Endothelial cell of umbilical vein (primary cell): ENCODE data around the gene ZNF827.

Source experiments
- CTCF ChIP-seq, 2 donors: IDR thresholded peaks; 1 replicate in 1 of 2; 2 replicates in 1 of 2; pipeline ENCODE4 v1.5.1; 2011; ENCODE audit warnings: low read length in 2 of 2, mild to moderate bottlenecking in 2 of 2, moderate library complexity in 2 of 2, control low read depth in 1 of 2, inconsistent platforms in 1 of 2, low read depth in 1 of 2; ENCODE audit not compliant: insufficient read depth in 1 of 2; ENCODE audit errors: extremely low read depth in 1 of 2
- EZH2 ChIP-seq: IDR thresholded peaks from 2 replicates; pipeline ENCODE4 v1.6.1; 2012; ENCODE audit warnings: borderline replicate concordance, low read depth, mild to moderate bottlenecking, moderate library complexity, low read length, inconsistent platforms; ENCODE audit not compliant: severe bottlenecking
- FOS ChIP-seq: IDR thresholded peaks from 2 replicates; pipeline ENCODE4 v1.6.1; 2011; ENCODE audit warnings: mild to moderate bottlenecking, low read length, moderate library complexity, borderline replicate concordance; ENCODE audit not compliant: insufficient read depth
- JUN ChIP-seq: IDR thresholded peaks from 2 replicates; pipeline ENCODE4 v1.6.1; 2011; ENCODE audit warnings: borderline replicate concordance, low read depth; ENCODE audit not compliant: insufficient read length, insufficient read depth
- MAX ChIP-seq: IDR thresholded peaks from 2 replicates; pipeline ENCODE4 v1.6.1; 2011; ENCODE audit not compliant: insufficient read depth, insufficient read length
- POLR2A ChIP-seq: IDR thresholded peaks from 2 replicates; pipeline ENCODE4 v1.6.1; 2012; ENCODE audit warnings: low read depth, mild to moderate bottlenecking, control low read depth, low read length
- POLR2AphosphoS5 ChIP-seq: IDR thresholded peaks from 2 replicates; pipeline ENCODE4 v1.6.1; 2012; ENCODE audit warnings: low read depth, mild to moderate bottlenecking, control low read depth, low read length, moderate library complexity; ENCODE audit not compliant: insufficient read depth

GRCh38 chr4:145888393-145888792, 50.2 kb downstream of the ZNF827 start:
- TF ChIP-seq POLR2A, result no peak
- no peak for TF ChIP-seq CTCF (IDR thresholded peaks at IDR 0.05; ENCODE audit: extremely low read depth in 1 of 2, insufficient read depth in 1 of 2, low read depth in 1 of 2, low read length in 2 of 2)
- TF ChIP-seq EZH2, result no peak
- no peak for TF ChIP-seq FOS
- TF ChIP-seq POLR2AphosphoS5, result no peak
- TF ChIP-seq JUN, result no peak
- no peak for TF ChIP-seq MAX
